Inflammatory macrophage treated with lipopolysaccharide for 4 hours (primary cell): Measurements from ENCODE around the gene SPON1.
A peak's percentile ranks its signal among the peaks of the same experiment; 100 is the strongest.
"Not testable (repeated sequence)": the region's sequence is repeated elsewhere in the genome, so short reads cannot be mapped to it uniquely, and the experiment has no call there.

ENCODE experiments used
- DNase-seq: peaks from one replicate; pipeline ENCODE4 v3.0.0-alpha.2; 2020

The SPON1 gene

GRCh38 chr11:14136561-14136960, 174.0 kb downstream of the SPON1 start:
- no peak for DNase-seq

GRCh38 chr11:14137284-14137683, 174.8 kb downstream of the SPON1 start:
- no peak for DNase-seq

DNA sequence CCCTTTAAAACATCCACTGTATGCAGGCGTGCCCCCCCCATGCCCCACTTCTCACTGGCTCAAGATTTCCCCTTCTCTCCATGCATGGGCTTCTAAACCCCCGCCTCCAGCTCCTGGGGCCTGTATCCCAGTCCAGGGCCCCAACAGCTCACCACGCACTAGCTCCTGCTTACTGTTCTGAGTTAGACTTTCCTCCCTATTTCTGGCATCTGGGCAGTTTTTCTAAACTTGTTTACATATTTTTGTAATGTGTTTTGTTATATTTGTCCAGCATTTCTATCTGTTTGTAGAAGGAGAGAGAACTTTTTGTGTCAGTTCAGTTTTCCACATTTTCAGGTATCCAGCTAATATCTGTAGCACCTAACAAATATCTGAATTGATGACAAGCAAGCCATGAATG, 178.5 kb downstream of the SPON1 start:
- no peak for DNase-seq

DNA sequence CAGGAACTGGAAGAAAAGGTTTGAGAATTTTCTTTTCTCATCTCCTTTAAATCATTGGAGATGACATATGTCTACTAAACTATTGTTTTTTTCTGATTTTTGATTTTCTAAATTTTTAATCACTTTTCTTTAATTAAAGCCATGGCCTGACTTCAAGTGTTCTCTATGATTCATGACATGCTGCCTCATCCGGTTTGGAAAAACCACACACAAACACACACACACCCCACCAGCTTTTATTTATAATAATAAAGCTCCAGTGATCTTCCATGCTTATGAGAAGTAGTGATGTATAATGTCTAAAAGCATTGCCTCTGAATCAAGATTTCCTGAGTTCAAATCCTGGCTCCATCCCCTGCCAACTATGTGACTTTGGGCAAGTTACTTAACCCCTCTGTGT, 179.2 kb downstream of the SPON1 start:
- no peak for DNase-seq

DNA sequence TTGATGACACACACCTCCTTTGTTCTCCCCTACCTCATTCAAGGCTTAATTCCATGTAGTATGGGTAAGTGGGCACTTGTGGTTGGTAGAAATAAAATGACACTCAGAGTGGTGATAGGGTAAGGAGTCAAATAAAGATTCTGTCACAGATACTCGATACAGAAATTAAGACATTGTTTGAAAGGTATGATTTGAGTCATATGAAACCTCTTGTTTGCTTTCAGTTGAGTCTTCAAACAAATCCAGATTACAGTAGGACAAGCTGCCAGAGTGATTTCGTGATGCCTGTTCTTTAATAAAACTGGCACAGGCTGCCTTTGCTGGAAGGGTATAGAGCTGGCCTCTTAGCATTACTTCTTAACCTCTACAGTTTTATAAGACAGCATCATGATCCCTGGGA, 182.4 kb downstream of the SPON1 start:
- no peak for DNase-seq

DNA sequence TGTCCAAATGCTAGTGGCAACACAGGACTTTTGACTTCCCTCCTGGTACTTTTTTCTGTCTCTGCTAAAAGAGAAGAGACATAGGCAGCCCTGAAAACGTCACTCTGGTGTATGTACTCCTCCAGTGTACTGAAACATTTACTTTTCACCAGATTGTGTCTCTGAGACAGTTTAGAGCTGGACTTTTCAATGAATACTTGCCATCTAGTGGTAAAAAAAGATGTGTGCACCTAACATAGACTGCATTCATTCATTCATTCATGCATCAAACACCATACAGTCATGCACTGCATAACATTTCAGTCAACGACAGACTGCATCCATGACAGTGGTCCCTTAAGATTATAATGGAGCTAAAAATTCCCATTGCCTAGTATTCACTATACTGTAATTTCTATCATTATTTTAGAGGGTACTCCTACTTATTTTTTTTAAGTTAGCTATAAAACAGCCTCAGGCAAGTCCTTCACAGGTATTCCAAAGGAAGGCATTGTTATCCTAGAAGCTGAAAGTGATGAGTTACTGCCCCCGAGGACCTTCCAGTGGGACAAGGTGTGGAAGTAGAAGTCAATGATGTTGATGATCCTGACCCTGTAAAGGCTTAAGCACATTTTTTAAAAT, 186.2 kb downstream of the SPON1 start:
- peak; percentile 10 for DNase-seq

- no peak for DNase-seq
These were observed 187.2 kb downstream of the SPON1 start for GRCh38 chr11:14149683-14150082.

DNA sequence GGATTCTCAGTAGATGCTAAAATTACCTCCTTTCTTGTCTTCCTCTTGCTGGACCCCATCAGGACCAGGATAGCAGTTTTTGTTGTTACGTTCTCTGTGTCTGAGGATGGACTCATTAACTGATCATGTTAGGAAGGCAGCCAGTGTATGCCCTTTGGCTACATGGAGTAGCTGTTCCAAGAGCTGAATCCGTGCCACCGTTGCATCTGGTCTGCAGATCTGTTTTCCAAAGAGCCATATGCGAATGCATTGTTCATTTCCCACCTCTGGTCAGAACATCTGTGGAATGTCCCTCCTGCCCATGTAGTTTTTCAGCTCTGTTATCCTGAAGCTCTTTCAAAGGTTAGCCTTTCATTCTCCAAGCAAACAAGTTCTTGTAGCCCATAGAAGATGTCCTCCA, 188.4 kb downstream of the SPON1 start:
- DNase-seq = no peak

GRCh38 chr11:14154103-14154502, 191.6 kb downstream of the SPON1 start:
- not testable (repeated sequence) for DNase-seq

DNA sequence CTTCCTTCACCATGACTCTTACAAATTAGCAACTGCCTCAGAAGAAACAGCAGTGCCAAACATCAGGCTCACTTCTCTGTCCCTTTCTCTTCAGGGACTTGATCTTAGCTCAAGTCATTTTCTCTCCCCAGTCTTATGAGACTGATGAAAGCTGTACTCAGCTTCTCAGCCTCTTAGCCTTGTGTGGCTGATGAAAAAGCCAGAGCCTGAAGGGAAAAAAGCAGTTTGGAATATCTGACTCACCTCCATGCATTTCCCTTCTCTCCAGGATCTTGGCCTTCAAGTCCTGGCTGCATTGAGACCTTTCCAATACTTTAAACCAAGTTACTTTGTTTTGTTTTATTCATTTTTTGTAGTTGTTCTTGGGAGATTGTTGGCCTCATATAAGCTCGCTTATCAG, 195.9 kb downstream of the SPON1 start:
- DNase-seq = no peak

- no peak for DNase-seq
These were observed 201.1 kb downstream of the SPON1 start for GRCh38 chr11:14163576-14163975.

GRCh38 chr11:14173679-14174078, 211.2 kb downstream of the SPON1 start:
- not testable (repeated sequence) for DNase-seq

DNA sequence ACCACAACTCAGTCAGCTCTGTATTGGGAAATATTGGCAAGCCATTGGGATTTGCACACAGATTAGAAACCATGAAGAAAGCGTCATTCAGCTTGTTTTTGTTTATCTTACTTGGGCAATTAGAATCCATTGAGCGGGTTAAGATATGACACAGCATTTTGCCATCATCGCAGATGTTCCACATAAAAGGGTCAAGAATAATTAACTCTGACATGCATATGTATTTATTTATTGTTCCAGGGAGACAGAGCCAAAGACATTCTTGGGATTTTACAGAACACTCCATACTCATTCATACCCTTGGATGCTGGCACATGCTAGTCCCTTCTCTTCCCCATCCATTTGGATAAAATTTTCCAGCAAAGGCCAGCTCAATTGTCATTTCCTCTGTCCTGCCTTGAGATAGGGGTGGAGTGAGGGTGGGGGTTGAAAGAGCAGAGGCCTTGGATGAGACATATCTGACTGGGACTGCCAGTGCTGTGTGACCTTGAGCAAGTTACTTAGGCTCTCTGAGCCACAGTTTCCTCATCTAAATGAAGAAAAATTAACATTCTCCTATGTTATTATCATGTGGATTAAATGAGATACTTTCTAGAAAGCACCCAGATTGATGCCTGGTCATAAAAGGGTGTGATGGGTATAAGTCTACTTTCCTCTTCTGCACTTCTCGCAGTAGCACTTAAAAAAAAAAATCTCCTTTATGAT, 216.7 kb downstream of the SPON1 start:
- DNase-seq = no peak

DNA sequence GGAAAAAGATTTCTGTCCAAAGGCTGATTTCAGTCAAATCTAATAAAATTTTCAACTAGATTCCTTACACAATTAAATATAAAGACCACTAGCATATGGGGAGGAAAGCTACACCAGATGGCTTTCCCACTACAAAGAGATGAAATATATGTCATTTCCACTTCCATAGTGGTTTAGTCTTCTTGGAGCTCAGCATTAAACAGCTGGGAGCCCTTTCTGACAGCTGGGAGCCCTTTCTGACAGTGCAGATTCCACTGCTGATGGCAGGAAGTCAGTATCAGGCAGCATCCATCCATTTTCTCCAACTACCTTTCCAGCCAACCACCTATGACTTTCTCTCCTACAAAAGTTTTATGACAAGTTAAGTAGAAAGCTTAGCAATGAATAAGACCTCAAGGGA, 218.6 kb downstream of the SPON1 start:
- DNase-seq = no peak

DNA sequence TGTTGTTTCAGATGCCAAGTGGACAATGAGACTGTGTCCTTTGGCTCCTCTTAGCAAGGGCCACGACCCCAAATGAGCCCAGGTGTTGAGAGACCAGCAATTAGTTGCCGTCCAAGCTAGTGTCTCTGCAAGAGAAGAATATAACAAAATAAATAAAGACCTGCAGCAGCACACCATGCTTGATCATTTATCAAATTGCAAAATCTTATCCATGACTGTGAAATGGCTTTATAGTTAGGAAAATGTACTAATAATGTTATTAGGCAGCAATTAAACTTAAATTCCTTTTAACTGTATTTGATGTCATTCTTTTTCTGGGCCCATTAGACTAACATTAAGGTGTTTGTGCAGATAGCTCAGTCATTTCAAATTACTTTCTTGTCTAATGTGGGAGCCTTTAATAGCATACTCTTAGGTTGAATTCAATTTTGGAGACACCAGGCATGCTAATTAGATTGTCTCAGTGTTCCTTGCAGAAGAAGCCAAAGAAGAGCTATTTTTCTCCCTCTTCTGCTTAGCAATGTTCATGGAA, 220.4 kb downstream of the SPON1 start:
- no peak for DNase-seq

GRCh38 chr11:14184028-14184940, 221.8 kb downstream of the SPON1 start:
- DNase-seq = no peak

- no peak for DNase-seq
These were observed 222.9 kb downstream of the SPON1 start for GRCh38 chr11:14185461-14185860.

GRCh38 chr11:14186046-14186775, 223.7 kb downstream of the SPON1 start:
- no peak for DNase-seq

DNA sequence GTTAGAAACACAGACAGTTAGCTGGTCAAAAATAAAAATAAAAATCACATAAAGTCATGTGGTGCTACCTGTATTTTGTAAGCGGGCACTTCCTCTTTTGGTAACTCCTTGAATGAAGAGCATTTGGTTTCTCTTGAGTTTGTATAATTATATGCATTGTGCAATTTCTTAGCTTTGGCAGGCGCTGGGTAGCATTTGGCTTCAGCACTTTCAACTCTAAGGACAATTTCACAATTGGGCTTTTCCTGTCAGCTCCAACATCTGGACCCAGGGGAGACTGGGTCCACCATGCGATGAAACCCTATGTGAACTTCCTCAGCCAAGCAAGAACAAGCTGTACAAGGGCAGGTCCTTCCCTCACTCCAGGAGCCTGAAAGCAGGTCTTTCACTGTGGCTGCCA, 227.4 kb downstream of the SPON1 start:
- peak; percentile 8 for DNase-seq

- no peak for DNase-seq
These were observed 228.7 kb downstream of the SPON1 start for GRCh38 chr11:14190992-14191778.

- no peak for DNase-seq
These were observed 231.1 kb downstream of the SPON1 start for GRCh38 chr11:14193644-14194043.
